CD4-positive, alpha-beta T cell treated with Interleukin-15 for 1 hour (primary cell): ENCODE measurements around the gene IRGC.

Source experiments
- DNase-seq: peaks from one replicate; pipeline ENCODE4 v3.0.0-alpha.2; 2020

The IRGC gene

GRCh38 chr19:43725468-43725867 lies 9.6 kb downstream of the IRGC start:
- peak; percentile 33 for DNase-seq

- no peak for DNase-seq
Measured at GRCh38 chr19:43726736-43727592, 11.1 kb downstream of the IRGC start.

- DNase-seq, result no peak
Measured at GRCh38 chr19:43727593-43727853, 11.6 kb downstream of the IRGC start.

- no peak for DNase-seq
Measured at GRCh38 chr19:43729919-43730318, 14.0 kb downstream of the IRGC start.

DNA sequence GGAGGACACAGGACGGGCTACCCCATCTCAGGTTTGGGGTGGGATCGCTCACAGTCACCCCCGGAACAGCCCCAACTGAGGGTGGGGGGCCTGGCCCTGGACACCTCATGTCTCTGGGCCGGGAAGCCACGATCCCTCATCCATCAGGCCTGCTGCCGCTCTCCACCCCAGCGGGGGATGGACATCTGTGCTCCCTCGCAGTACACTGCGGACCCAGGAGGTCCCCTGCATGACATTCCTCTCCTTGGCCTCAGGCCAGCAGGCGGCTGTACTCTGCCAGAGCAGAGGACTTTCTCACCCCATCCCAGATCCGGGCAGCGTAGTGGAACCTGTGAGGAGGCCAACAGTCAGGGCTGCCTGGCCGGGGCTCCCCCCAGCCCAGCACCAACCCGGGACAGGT lies 15.5 kb downstream of the IRGC start:
- DNase-seq, result no peak

GRCh38 chr19:43731846-43732245 lies 16.0 kb downstream of the IRGC start:
- DNase-seq, result no peak

DNA sequence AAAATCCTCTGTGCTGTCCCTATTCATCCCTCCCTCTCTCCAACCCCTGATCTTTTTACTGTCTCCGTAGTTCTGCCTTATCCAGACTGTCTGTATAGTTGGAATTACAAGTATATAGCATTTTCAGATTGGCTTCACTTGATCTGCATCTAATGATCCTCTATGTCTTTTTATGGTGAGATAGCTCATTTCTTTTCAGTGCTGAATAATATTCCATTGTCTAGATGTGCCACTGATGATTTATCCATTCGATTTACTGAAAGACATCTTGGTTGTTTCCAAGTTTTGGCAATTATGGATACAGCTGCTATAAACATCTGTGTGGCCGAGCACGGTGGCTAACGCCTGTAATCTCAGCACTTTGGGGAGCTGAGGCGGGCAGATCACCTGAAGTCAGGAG lies 19.1 kb downstream of the IRGC start:
- no peak for DNase-seq

GRCh38 chr19:43735957-43736356 lies 20.1 kb downstream of the IRGC start:
- no peak for DNase-seq

DNA sequence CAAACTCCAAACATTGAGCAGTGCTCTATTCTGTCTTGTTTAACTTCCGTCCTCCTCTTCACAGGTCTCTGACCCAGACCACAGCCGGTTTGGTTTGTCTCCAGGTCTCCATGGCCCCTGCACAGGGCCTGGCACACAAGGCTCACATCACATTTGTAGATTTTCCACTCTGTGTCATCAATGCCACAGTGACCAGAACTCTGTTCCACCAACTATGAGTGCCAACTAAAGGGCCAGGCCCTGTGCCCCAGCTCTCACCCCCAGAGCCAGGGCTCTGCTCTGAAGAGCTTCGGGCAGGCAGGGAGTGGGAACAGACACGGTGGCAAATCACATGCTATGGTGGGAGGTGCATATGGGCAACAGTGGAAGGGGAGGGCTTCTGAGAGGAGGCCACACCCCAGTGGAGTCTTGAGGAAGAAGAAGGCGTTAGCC lies 22.9 kb downstream of the IRGC start:
- DNase-seq, result no peak

GRCh38 chr19:43739439-43740235 lies 23.8 kb downstream of the IRGC start:
- no peak for DNase-seq

- DNase-seq, result no peak
Measured at GRCh38 chr19:43741075-43741825, 25.4 kb downstream of the IRGC start.

DNA sequence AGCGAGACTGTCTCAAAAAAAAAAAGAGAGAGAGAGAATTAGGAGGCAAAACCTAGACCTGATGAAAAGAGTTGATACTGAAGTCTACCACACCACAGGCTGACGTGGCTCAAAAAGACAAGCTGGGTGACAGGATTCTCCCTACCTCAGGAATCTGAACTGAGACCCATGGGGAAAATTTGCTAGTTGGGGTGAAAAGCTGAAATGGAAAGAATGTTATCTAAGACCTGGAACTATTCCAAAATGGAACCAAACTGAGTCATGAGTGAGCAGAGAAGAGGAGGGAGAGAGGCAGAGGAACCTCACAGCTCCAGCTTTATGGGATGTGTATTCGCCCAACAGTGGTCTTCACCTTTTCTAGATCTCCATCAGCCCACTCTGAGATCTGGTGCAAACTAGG lies 27.2 kb downstream of the IRGC start:
- no peak for DNase-seq

GRCh38 chr19:43747557-43748204 lies 31.8 kb downstream of the IRGC start:
- no peak for DNase-seq

- DNase-seq, result no peak
Measured at GRCh38 chr19:43748205-43748594, 32.3 kb downstream of the IRGC start.

DNA sequence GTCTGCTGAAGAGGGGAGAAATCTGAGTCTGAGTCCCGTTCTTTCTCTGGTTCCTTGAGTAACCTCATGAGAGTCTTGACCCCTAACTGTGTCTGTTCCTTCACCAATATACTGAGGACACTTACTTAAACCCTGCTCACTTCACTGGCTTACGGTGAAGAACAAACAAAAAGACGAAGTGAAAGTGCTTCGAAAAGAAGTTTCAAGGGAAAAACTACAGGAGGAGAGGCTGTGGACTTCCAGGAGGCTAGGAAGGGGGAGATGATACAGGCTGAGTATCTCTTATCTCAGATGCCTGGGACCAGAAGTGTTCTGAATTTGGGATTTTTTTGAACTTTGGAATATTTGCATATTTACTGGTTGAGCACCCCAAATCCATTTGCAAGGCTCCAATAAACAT lies 32.8 kb downstream of the IRGC start:
- DNase-seq, result no peak

DNA sequence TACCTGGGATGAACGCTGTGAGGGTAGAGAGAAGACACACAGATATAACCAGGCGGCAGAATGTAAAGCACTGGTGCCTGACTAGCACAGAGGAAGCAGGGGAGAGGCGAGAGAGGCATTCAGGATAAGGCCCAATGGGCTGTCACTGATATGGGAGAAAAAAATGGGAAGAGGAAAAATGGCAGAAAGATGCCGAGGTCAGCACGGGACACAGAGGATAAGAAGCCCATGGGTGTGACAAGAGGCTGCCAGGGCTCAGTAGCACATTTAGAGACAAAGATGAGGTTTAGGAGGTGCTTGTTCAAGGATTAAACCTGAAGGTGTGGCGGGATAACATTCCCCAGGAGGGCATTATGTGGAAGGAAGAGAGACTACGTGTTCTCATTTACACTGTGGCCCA lies 33.3 kb downstream of the IRGC start:
- DNase-seq, result no peak

DNA sequence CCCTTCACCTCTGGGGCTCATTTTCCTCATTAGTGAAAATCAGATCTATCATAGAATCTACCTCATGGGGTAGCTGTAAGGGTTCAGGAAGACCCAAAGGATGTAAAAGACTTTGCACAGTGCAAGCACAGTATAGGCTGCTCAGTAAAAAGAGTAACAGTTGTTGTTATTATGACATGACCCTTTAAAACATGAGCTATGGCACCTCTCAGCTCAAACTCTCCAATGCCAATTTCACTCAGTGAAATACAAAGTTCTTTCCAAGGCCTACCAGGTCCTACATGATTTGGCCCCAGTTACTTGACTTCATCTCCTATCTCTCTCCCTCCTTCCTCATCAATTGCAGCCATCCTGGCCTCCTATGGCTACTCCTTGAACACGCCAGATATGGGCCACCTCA lies 34.0 kb downstream of the IRGC start:
- no peak for DNase-seq

GRCh38 chr19:43751466-43752220 lies 35.8 kb downstream of the IRGC start:
- no peak for DNase-seq

GRCh38 chr19:43752287-43752875 lies 36.5 kb downstream of the IRGC start:
- no peak for DNase-seq

DNA sequence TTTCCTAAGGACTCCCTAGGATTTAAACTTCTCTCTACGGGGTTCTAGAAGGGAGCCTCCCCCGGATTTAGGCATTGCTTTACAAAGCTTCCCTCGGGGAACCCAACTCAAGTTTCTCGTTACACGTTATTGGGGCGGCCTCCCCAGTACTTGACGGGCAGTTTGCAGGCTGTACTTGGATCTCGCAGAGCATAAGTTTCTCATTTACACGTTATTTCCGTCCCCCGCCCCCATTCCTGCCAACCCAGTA lies 38.3 kb downstream of the IRGC start:
- DNase-seq, result no peak

- DNase-seq, result peak; percentile 98
Measured at GRCh38 chr19:43754503-43755255, 38.8 kb downstream of the IRGC start, which contains the start of gene SMG9. TSS of gene SMG9 (minus strand) at chr19:43754962. CDS start at chr19:43750741, 4,221 bp downstream.
